Gastrocnemius medialis (tissue), 4 donors: Measurements from ENCODE around the gene NTMT1. TPM values are rescaled to one million over a fixed set of nuclear protein-coding genes. Genes with fewer than 3 reads are reported as not detected.

Experiments
- ATAC-seq, 2 donors: fragments of 150-250 bp; one replicate each; pipeline ENCODE4 v1.9.1; 2016
- DNase-seq, 2 donors: peaks; one replicate each; pipeline ENCODE4 v3.0.0-alpha.2; 2019
- H3K27ac ChIP-seq, 4 donors: fragments of 200-600 bp; sonication (generic); 1 replicate in 1 of 4; 2 replicates in 3 of 4; pipeline ENCODE4 v1.5.1; 2016 to 2018; ENCODE audit warnings: mild to moderate bottlenecking in 2 of 4, moderate library complexity in 1 of 4
- H3K27me3 ChIP-seq, 3 donors: fragments of 200-600 bp; sonication (generic) in 2 of 3; 1 replicate in 1 of 3; 2 replicates in 2 of 3; pipeline versions ENCODE4 v1.5.1 to v1.6.0; 2016 to 2019; ENCODE audit warnings: mild to moderate bottlenecking in 1 of 3, moderate library complexity in 1 of 3
- H3K36me3 ChIP-seq, 2 donors: fragments of 200-600 bp; sonication (generic) in 1 of 2; one replicate each; pipeline ENCODE4 v1.5.1; 2017 to 2018
- H3K4me1 ChIP-seq, 2 donors: fragments of 200-600 bp; sonication (generic) in 1 of 2; one replicate each; pipeline ENCODE4 v1.5.1; 2016 to 2017; ENCODE audit warnings: mild to moderate bottlenecking in 2 of 2
- H3K4me3 ChIP-seq, 4 donors: fragments of 200-600 bp; sonication (generic) in 3 of 4; 1 replicate in 1 of 4; 2 replicates in 3 of 4; pipeline ENCODE4 v1.5.1; 2016 to 2019; ENCODE audit warnings: mild to moderate bottlenecking in 2 of 4
- H3K9me3 ChIP-seq, 3 donors: fragments of 200-600 bp; sonication (generic) in 2 of 3; 1 replicate in 1 of 3; 2 replicates in 2 of 3; pipeline ENCODE4 v1.5.1; 2016 to 2019
- POLR2A ChIP-seq, 2 donors: fragments of 450-650 bp; IDR thresholded peaks; one replicate each; pipeline ENCODE4 v1.6.1; 2017; ENCODE audit warnings: antibody characterized with exemption in 2 of 2, mild to moderate bottlenecking in 2 of 2, moderate library complexity in 2 of 2
- in situ Hi-C, 4 donors: fragments of 200-750 bp; cut with MboI; loops; one replicate each; pipeline versions ENCODE4 v1.15.0 to v1.8.0; 2017; ENCODE audit warnings: low sequenced_read_pairs in 4 of 4
- intact Hi-C: fragments of 100-400 bp; cut with DNase I; formaldehyde crosslinking; loops from one replicate; pipeline ENCODE4 v1.15.1; 2023; ENCODE audit warnings: low total_unique reads
- total RNA-seq, 4 donors: library from RNA; depleted of rRNA; stranded (reverse); fragments of >200 nt; gene quantifications; one replicate each; pipeline versions ENCODE4 v1.1.0 to v1.2.3, GENCODE V29; 2016
- TF ChIP-seq, protein P1 (sequence below), 5 experiments: fragments of 450-650 bp in 3 of 5; fragments of 200-600 bp in 2 of 5; sonication (generic) in 2 of 5; IDR thresholded peaks in 4 of 5; conservative IDR thresholded peaks in 1 of 5; 1 replicate in 4 of 5; 2 replicates in 1 of 5; pipeline ENCODE4 v1.5.1; 2016 to 2019; ENCODE audit warnings: antibody characterized with exemption in 5 of 5, mild to moderate bottlenecking in 3 of 5, moderate library complexity in 3 of 5

Gene NTMT1
- total RNA-seq, 4 donors from 2014 or later, result 37.8 to 82.1 (median 48.1) TPM

DNA sequence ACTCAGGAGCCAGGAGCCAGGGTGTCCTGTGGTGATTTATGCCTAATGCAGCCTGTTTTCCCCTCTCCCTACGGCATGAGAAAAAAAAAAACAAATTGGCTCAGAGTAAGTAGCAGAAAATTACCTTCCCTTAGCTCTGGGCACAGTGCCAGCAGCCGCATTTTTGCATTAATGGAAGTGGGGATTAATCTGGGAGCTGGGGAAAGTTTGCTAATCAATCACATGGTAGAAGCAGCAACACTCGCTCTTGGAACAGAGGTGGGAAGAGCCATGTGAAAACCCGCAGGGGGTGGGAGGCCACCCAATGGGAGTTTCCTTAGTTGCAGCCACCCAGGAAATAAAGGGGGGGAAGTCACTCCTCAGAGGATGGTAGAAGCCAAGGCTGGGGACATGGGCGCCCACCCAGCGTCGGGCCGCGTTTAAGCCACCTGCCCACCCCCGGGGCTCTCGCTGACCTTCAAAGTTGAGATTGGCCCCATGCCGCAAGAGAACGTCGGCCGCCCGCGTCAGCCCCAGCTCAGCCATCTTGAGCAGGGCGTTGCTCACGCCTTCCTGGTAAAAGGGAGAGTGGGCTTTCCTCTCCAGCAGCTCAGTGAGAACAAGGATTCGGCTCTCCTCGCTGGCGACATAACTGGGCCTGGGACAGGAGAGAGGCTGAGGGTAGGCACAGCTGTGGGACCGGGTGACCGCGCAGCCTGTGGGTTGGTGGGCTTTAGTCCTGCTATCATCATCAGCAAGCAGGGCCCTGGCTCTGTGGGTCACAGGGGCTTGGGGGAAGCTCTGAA lies 14.3 kb downstream of the NTMT1 start:
- Histone ChIP-seq H3K4me1 (peaks cover 15 to 21% of the 10 kb centered on the region in 2 donors), H3K27ac (no peak overlapping the region), H3K9me3 (no peaks in the 10 kb centered on the region), H3K27me3 (no peaks in the 10 kb centered on the region), H3K4me3 (peak overlapping the region in 3 of 4 donors; percentile 89 to 100 (median 99)), H3K36me3 (peaks cover 0 to 38% of the 10 kb centered on the region in 2 donors)
- ATAC-seq, result no peak
- TF ChIP-seq POLR2A (IDR thresholded peaks at IDR 0.05), result no peak
- TF ChIP-seq, protein P1, sequence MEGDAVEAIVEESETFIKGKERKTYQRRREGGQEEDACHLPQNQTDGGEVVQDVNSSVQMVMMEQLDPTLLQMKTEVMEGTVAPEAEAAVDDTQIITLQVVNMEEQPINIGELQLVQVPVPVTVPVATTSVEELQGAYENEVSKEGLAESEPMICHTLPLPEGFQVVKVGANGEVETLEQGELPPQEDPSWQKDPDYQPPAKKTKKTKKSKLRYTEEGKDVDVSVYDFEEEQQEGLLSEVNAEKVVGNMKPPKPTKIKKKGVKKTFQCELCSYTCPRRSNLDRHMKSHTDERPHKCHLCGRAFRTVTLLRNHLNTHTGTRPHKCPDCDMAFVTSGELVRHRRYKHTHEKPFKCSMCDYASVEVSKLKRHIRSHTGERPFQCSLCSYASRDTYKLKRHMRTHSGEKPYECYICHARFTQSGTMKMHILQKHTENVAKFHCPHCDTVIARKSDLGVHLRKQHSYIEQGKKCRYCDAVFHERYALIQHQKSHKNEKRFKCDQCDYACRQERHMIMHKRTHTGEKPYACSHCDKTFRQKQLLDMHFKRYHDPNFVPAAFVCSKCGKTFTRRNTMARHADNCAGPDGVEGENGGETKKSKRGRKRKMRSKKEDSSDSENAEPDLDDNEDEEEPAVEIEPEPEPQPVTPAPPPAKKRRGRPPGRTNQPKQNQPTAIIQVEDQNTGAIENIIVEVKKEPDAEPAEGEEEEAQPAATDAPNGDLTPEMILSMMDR (IDR thresholded peaks at IDR 0.05 in 4 of 5, conservative IDR thresholded peaks at IDR 0.05 in 1 of 5), result no peak
- peak in 1 of 2 donors; percentile 14 for DNase-seq
- intact Hi-C loops (no loop called here), in situ Hi-C loops (loop anchor here in 2 of 4 donors (10.0 to 25.0 kb wide), 2 partner anchors 145 to 147 kb away; no protein-coding TSS in a partner anchor)

DNA sequence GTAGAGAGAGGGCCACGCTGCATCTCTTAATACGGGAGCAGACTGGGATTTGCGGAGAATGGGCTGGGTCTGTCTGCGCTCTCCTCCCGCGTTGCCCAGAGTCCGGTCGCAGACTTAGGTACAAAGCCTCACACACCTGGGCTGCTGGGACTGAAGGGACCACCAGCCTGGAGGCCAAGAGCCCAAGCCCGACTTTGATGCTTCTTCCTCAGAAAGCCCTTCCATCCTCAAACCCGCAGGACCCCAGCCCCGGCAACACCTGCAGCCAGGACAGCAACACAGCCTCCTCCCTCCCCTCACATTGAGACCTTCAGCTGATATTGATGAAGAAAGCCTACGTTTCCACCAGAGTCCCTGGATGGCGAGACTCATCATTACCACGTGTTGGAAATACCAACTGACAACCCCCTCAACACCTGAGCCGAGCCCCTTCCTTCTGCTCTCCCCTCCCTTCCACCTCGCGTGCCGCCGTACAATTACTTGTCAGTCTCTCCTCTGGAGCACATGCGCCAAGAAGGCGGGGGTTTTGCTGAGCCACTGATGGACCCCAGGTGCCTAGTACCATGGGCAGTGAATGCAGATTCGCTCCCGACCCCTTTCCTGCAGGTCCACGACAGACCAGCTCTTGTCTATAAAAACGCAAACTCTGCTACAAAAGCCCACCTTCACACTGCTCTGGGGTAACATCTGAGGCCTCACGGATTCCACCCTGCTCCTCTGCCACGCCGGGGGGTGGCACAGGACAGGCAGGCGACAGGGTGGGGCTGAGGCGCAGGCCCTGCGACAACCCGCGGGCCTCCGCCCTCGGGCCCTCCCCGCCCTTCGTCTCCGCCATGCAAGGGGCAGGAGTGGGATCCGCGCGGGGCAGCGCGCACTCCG lies 15.1 kb downstream of the NTMT1 start:
- no peaks in the 10 kb centered on the region for H3K27me3 ChIP-seq
- intact Hi-C loops (no loop called here), in situ Hi-C loops (loop anchor here in 2 of 4 donors (10.0 to 25.0 kb wide), 2 partner anchors 144 to 146 kb away; no protein-coding TSS in a partner anchor)
- H3K9me3 ChIP-seq, result no peaks in the 10 kb centered on the region
- peaks cover 15 to 21% of the 10 kb centered on the region in 2 donors for H3K4me1 ChIP-seq
- H3K27ac ChIP-seq, result peak overlapping the region; percentile 80 to 94 (median 82)
- peak overlapping the region; percentile 89 to 100 (median 96) for H3K4me3 ChIP-seq
- peaks cover 0 to 29% of the 10 kb centered on the region in 2 donors for H3K36me3 ChIP-seq
- DNase-seq, result peak in 1 of 2 donors; percentile 21
- ATAC-seq, result no peak
- TF ChIP-seq, protein P1 (IDR thresholded peaks at IDR 0.05 in 4 of 5, conservative IDR thresholded peaks at IDR 0.05 in 1 of 5), result no peak
- TF ChIP-seq POLR2A (IDR thresholded peaks at IDR 0.05), result no peak

DNA sequence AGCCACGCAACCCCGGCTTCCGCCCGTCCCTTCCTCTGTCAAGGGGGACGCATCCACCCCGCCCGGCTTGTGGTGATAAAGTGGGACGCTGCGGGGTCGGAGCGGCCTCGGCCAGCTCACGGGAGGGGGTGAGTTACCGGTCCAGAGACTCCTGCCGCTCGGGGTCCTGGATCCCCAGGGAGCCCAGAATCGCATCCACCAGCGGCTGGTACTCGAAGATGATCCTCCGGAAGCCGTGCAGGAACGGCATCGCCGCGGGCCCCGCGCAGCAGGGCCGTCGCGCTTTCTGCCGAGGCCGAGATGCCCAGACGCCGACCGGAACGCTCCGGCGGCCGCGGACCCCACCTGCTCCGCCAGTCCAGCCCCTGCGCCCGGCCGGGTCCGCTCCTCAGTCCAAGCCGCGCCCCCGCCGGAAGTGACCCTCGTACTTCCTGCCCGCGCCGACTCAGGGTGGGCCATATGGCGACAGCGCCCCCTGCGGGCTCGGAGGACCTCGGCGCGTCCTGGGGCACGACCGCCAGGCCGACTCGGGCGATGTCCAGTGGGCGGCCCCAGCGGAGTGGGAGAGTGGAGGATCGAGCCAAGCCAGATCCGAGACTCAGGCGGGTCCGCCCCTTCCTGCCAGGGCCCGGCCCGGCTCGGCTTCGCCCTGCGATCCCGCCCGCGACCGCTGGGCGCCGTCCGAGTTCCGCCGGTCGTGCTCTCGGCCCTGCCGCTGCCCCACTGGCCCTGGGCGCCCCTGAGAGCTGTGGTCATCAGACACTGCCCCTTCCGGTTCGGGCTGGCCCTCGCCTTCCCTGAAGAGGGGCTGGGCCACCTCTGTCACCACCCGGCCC lies 16.0 kb downstream of the NTMT1 start, which contains the start of gene ASB6:
Gene ASB6, minus strand, starts transcription at position 402 of the 836 bp plus-strand sequence. Its CDS starts 152 bp downstream, at position 250.
- Histone ChIP-seq H3K27ac (peak within 1 kb of the TSS; percentile 80 to 94 (median 82)), H3K36me3 (peaks cover 0 to 22% of the 10 kb centered on the region in 2 donors), H3K27me3 (no peaks in the 10 kb centered on the region), H3K4me3 (peak within 1 kb of the TSS; percentile 89 to 100 (median 96)), H3K4me1 (peaks cover 15 to 21% of the 10 kb centered on the region in 2 donors), H3K9me3 (no peaks in the 10 kb centered on the region)
- TF ChIP-seq, protein P1 (IDR thresholded peaks at IDR 0.05 in 4 of 5, conservative IDR thresholded peaks at IDR 0.05 in 1 of 5), result peak; percentile 95 to 100 (median 100)
- peak; percentile 38 to 71 for TF ChIP-seq POLR2A (IDR thresholded peaks at IDR 0.05)
- peak; percentile 92 to 95 for DNase-seq
- in situ Hi-C loops, result loop anchor here in 2 of 4 donors (10.0 to 25.0 kb wide), 2 partner anchors 143 to 145 kb away; no protein-coding TSS in a partner anchor
- intact Hi-C loops, result loop anchor here (1.0 kb wide), 2 partner anchors 16 to 141 kb away; partner anchors contain the start of gene NTMT1
- ATAC-seq, result peak; percentile 88 to 92

DNA sequence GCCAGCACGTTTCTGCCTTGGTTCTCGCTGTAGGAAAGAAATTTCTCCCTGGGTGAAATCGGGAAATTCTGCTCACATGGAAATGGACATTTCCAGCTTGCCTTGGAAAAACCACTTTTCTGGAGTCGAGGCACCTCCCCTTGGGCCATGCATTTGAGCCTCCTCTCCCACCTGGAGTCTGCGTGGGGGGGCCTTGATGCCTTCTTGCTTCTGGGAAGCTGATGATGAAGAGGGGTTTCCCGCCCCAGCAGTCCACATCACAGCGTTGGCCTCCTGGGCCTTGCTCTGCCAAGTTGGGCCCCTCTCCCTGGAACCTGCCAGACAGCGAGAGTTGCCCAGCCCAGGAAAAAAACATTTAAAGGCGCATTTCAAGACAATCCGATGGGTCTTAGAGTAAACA lies 17.7 kb downstream of the NTMT1 start:
- DNase-seq (no peak), ATAC-seq (no peak)
- Histone ChIP-seq H3K36me3 (peaks cover 0 to 6% of the 10 kb centered on the region in 2 donors), H3K4me3 (no peak overlapping the region), H3K4me1 (peaks cover 15 to 21% of the 10 kb centered on the region in 2 donors), H3K9me3 (no peaks in the 10 kb centered on the region), H3K27ac (no peak overlapping the region), H3K27me3 (no peaks in the 10 kb centered on the region)
- in situ Hi-C loops (loop anchor here in 2 of 4 donors (10.0 to 25.0 kb wide), 2 partner anchors 141 to 144 kb away; no protein-coding TSS in a partner anchor), intact Hi-C loops (no loop called here)
- TF ChIP-seq POLR2A (IDR thresholded peaks at IDR 0.05), result no peak
- TF ChIP-seq, protein P1 (IDR thresholded peaks at IDR 0.05 in 4 of 5, conservative IDR thresholded peaks at IDR 0.05 in 1 of 5), result no peak
